BLaER1 treated with 17β-estradiol and CSF1 and Interleukin-3, amounts not matched to agents 10 nM and 100 nM (cell line): ENCODE results near the gene NNT.

ENCODE experiments used
- H3K27ac ChIP-seq, 11 experiments: shearing (Covaris generic); formaldehyde crosslinking; 2 replicates each; pipeline ENCODE4 v1.8.1; 2022
- H3K27me3 ChIP-seq, 11 experiments: shearing (Covaris generic); formaldehyde crosslinking; 2 replicates each; pipeline ENCODE4 v1.8.1; 2022
- H3K36me3 ChIP-seq, 11 experiments: shearing (Covaris generic); formaldehyde crosslinking; 2 replicates each; pipeline ENCODE4 v1.8.1; 2022
- H3K4me1 ChIP-seq, 10 experiments: shearing (Covaris generic); formaldehyde crosslinking; 2 replicates each; pipeline ENCODE4 v1.8.1; 2022
- H3K4me2 ChIP-seq, 11 experiments: shearing (Covaris generic); formaldehyde crosslinking; 2 replicates each; pipeline ENCODE4 v1.8.1; 2022
- H3K4me3 ChIP-seq, 10 experiments: shearing (Covaris generic); formaldehyde crosslinking; 2 replicates each; pipeline ENCODE4 v1.8.1; 2022
- H3K9ac ChIP-seq, 11 experiments: shearing (Covaris generic); formaldehyde crosslinking; 2 replicates each; pipeline ENCODE4 v1.8.1; 2022
- H3K9me3 ChIP-seq, 11 experiments: shearing (Covaris generic); formaldehyde crosslinking; replicated peaks in 1 of 11; 2 replicates each; pipeline ENCODE4 v1.8.1; 2022
- H4K20me1 ChIP-seq, 11 experiments: shearing (Covaris generic); formaldehyde crosslinking; 2 replicates each; pipeline ENCODE4 v1.8.1; 2022
- Cebpa-rat ChIP-seq, 11 experiments: shearing (Covaris generic); IDR thresholded peaks; 2 replicates each; pipeline ENCODE4 v1.8.1; 2022

Gene NNT

GRCh38 chr5:43616535-43616934 is 13.6 kb downstream of the NNT start:
- Histone ChIP-seq H3K4me2 (peak overlapping the region in 2 of 11 experiments; percentile 16 to 17; a peak in 1 of 22 replicates), H3K9ac (no peak overlapping the region), H3K4me3 (no peak overlapping the region), H3K27me3 (no peaks in the 10 kb centered on the region), H3K36me3 (peaks cover 88 to 100% (median 97%) of the 10 kb centered on the region in 11 experiments), H3K4me1 (peaks cover 0 to 14% (median 4%) of the 10 kb centered on the region in 10 experiments; a peak in 9 of 20 replicates), H3K9me3 (no peaks in the 10 kb centered on the region), H4K20me1 (peaks cover 0 to 6% (median 0%) of the 10 kb centered on the region in 11 experiments; a peak in 6 of 22 replicates), H3K27ac (no peak overlapping the region)
- TF ChIP-seq Cebpa-rat (IDR thresholded peaks at IDR 0.05) = no peak

GRCh38 chr5:43619380-43619779 is 16.4 kb downstream of the NNT start:
- Histone ChIP-seq H3K9me3 (no peaks in the 10 kb centered on the region), H3K4me1 (peaks cover 0 to 14% (median 7%) of the 10 kb centered on the region in 10 experiments; a peak in 10 of 20 replicates), H3K27me3 (no peaks in the 10 kb centered on the region), H4K20me1 (no peaks in the 10 kb centered on the region; a peak in 2 of 22 replicates), H3K4me3 (no peak overlapping the region), H3K4me2 (no peak overlapping the region), H3K27ac (peak overlapping the region in 2 of 11 experiments; percentile 3 to 27; a peak in 1 of 22 replicates), H3K9ac (no peak overlapping the region), H3K36me3 (peaks cover 85 to 100% (median 96%) of the 10 kb centered on the region in 11 experiments)
- no peak for TF ChIP-seq Cebpa-rat (IDR thresholded peaks at IDR 0.05)

GRCh38 chr5:43619911-43620310 is 16.9 kb downstream of the NNT start:
- peaks cover 0 to 14% (median 7%) of the 10 kb centered on the region in 10 experiments; a peak in 10 of 20 replicates for H3K4me1 ChIP-seq
- no peak overlapping the region for H3K4me3 ChIP-seq
- peak overlapping the region in 3 of 11 experiments; percentile 3 to 27 (median 3); a peak in 1 of 22 replicates for H3K27ac ChIP-seq
- no peaks in the 10 kb centered on the region for H3K27me3 ChIP-seq
- H3K9me3 ChIP-seq = no peaks in the 10 kb centered on the region
- no peak overlapping the region for H3K9ac ChIP-seq
- no peak for TF ChIP-seq Cebpa-rat (IDR thresholded peaks at IDR 0.05)
- H3K36me3 ChIP-seq = peaks cover 83 to 100% (median 97%) of the 10 kb centered on the region in 11 experiments
- peaks cover 0 to 2% (median 0%) of the 10 kb centered on the region in 11 experiments; a peak in 2 of 22 replicates for H4K20me1 ChIP-seq
- H3K4me2 ChIP-seq = no peak overlapping the region

- Histone ChIP-seq H3K4me2 (no peak overlapping the region), H3K36me3 (peaks cover 74 to 99% (median 91%) of the 10 kb centered on the region in 11 experiments), H3K4me1 (peaks cover 0 to 14% (median 6%) of the 10 kb centered on the region in 10 experiments; a peak in 10 of 20 replicates), H3K4me3 (no peak overlapping the region), H4K20me1 (peaks cover 0 to 4% (median 0%) of the 10 kb centered on the region in 11 experiments; a peak in 2 of 22 replicates), H3K9me3 (no peaks in the 10 kb centered on the region), H3K27ac (no peak overlapping the region), H3K27me3 (no peaks in the 10 kb centered on the region), H3K9ac (no peak overlapping the region)
- peak in 3 of 11 experiments; percentile 9 to 34 (median 13); a peak in 2 of 22 replicates for TF ChIP-seq Cebpa-rat (IDR thresholded peaks at IDR 0.05)
Observed at GRCh38 chr5:43620944-43621505, 18.0 kb downstream of the NNT start.

GRCh38 chr5:43622074-43622473 is 19.1 kb downstream of the NNT start:
- peaks cover 0 to 4% (median 0%) of the 10 kb centered on the region in 11 experiments; a peak in 2 of 22 replicates for H4K20me1 ChIP-seq
- no peak for TF ChIP-seq Cebpa-rat (IDR thresholded peaks at IDR 0.05)
- no peak overlapping the region for H3K4me3 ChIP-seq
- H3K4me1 ChIP-seq = peaks cover 0 to 9% (median 0%) of the 10 kb centered on the region in 10 experiments; a peak in 4 of 20 replicates
- no peak overlapping the region for H3K4me2 ChIP-seq
- no peaks in the 10 kb centered on the region for H3K27me3 ChIP-seq
- H3K27ac ChIP-seq = no peak overlapping the region
- no peak overlapping the region for H3K9ac ChIP-seq
- peaks cover 69 to 93% (median 81%) of the 10 kb centered on the region in 11 experiments for H3K36me3 ChIP-seq
- H3K9me3 ChIP-seq = no peaks in the 10 kb centered on the region

- TF ChIP-seq Cebpa-rat (IDR thresholded peaks at IDR 0.05) = no peak
- H3K9ac ChIP-seq = no peak overlapping the region
- H3K9me3 ChIP-seq = no peaks in the 10 kb centered on the region
- H3K4me1 ChIP-seq = peaks cover 0 to 9% (median 0%) of the 10 kb centered on the region in 10 experiments; a peak in 4 of 20 replicates
- H4K20me1 ChIP-seq = peaks cover 0 to 4% (median 0%) of the 10 kb centered on the region in 11 experiments; a peak in 2 of 22 replicates
- peak overlapping the region in 1 of 11 experiments; percentile 9; a peak in 2 of 22 replicates for H3K4me2 ChIP-seq
- H3K4me3 ChIP-seq = no peak overlapping the region
- no peaks in the 10 kb centered on the region for H3K27me3 ChIP-seq
- H3K27ac ChIP-seq = no peak overlapping the region
- H3K36me3 ChIP-seq = peaks cover 66 to 93% (median 81%) of the 10 kb centered on the region in 11 experiments
Observed at GRCh38 chr5:43623048-43623680, 20.2 kb downstream of the NNT start.

- H3K4me2 ChIP-seq = no peak overlapping the region
- peaks cover 68 to 93% (median 81%) of the 10 kb centered on the region in 11 experiments for H3K36me3 ChIP-seq
- H3K4me3 ChIP-seq = no peak overlapping the region
- H3K27ac ChIP-seq = no peak overlapping the region
- H3K9me3 ChIP-seq = no peaks in the 10 kb centered on the region
- peaks cover 0 to 9% (median 0%) of the 10 kb centered on the region in 10 experiments; a peak in 2 of 20 replicates for H3K4me1 ChIP-seq
- no peak for TF ChIP-seq Cebpa-rat (IDR thresholded peaks at IDR 0.05)
- no peaks in the 10 kb centered on the region for H3K27me3 ChIP-seq
- peaks cover 0 to 6% (median 0%) of the 10 kb centered on the region in 11 experiments; a peak in 4 of 22 replicates for H4K20me1 ChIP-seq
- no peak overlapping the region for H3K9ac ChIP-seq
Observed at GRCh38 chr5:43627028-43627427, 24.0 kb downstream of the NNT start.

- H3K9me3 ChIP-seq = no peaks in the 10 kb centered on the region
- peaks cover 0 to 7% (median 0%) of the 10 kb centered on the region in 11 experiments; a peak in 4 of 22 replicates for H4K20me1 ChIP-seq
- TF ChIP-seq Cebpa-rat (IDR thresholded peaks at IDR 0.05) = no peak
- H3K27me3 ChIP-seq = no peaks in the 10 kb centered on the region; a peak in 1 of 22 replicates
- H3K36me3 ChIP-seq = peaks cover 73 to 96% (median 92%) of the 10 kb centered on the region in 11 experiments
- H3K4me3 ChIP-seq = no peak overlapping the region
- H3K4me1 ChIP-seq = peaks cover 0 to 13% (median 0%) of the 10 kb centered on the region in 10 experiments; a peak in 3 of 20 replicates
- H3K9ac ChIP-seq = no peak overlapping the region
- no peak overlapping the region for H3K27ac ChIP-seq
- no peak overlapping the region for H3K4me2 ChIP-seq
Observed at GRCh38 chr5:43631182-43631910, 28.4 kb downstream of the NNT start.
